ENCODE measurements around the gene FFAR1.
"Not testable (repeated sequence)": the region's sequence is repeated elsewhere in the genome, so short reads cannot be mapped to it uniquely, and the experiment has no call there.

FFAR1 gene

GRCh38 chr19:35373492-35373891 is 25.8 kb downstream of the FFAR1 start:
- ChIA-PET CTCF (no interaction called here), POLR2A (no interaction called here)
- DNase-seq (ENCODE audit: extremely low spot score), result no peak
- TF ChIP-seq PKNOX1 (IDR thresholded peaks at IDR 0.05), result no peak

GRCh38 chr19:35374031-35374430 is 26.3 kb downstream of the FFAR1 start:
- CTCF ChIA-PET; DNase-seq (ENCODE audit: extremely low spot score); POLR2A ChIA-PET: not testable (repeated sequence)

DNA sequence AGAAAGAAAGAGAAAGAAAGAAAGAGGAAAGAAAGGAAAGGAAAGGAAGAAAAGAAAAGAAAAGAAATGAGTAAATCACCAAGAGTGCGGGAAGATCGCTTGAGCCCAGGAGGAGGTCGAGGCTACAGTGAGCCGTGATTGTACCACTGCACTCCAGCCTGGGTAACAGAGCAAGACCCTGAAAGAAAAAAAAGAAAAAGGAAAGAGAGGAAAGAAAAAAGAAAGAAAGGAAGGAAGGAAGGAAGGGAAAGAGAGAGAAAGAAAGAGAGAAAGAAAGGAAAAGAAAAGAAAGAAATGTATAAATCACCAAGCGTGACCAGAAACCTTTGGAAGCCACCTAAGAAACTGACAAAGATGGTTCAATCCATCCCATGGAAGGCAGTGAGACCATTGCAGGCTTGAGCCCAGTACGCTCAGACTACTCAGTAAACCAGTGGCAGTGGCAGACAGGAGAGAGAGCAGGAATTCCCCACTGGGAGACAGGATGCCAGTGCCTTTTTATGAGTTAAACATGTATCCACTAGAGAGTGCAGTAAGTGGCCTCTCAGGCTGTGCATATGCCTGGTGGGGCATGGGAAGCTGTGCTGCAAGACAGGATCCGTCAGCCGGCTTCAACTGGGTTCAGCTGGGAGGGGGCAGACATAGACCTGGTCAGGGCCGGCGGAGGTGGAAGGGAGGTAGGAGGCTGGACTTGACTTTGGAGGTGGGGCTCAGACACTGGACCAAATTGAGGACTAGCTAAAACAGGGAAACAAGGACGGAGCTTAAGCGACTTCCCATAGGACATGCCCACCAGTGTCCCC is 28.0 kb downstream of the FFAR1 start:
- TF ChIP-seq CTBP1 (IDR thresholded peaks at IDR 0.05; ENCODE audit: borderline replicate concordance) (no peak), TARDBP (IDR thresholded peaks at IDR 0.05) (no peak), SUZ12 (IDR thresholded peaks at IDR 0.05) (no peak), BHLHE40 (IDR thresholded peaks at IDR 0.05; ENCODE audit: borderline replicate concordance) (no peak), ARNT (IDR thresholded peaks at IDR 0.05) (no peak), ZNF384 (IDR thresholded peaks at IDR 0.05) (no peak), FOXM1 (IDR thresholded peaks at IDR 0.05; ENCODE audit: borderline replicate concordance) (no peak), SP1 (IDR thresholded peaks at IDR 0.05) (no peak), LEF1 (IDR thresholded peaks at IDR 0.05; ENCODE audit: borderline replicate concordance) (no peak)
- CTCF ChIA-PET, result no interaction called here
- POLR2A ChIA-PET, result no interaction called here
- DNase-seq (ENCODE audit: extremely low spot score), result no peak

DNA sequence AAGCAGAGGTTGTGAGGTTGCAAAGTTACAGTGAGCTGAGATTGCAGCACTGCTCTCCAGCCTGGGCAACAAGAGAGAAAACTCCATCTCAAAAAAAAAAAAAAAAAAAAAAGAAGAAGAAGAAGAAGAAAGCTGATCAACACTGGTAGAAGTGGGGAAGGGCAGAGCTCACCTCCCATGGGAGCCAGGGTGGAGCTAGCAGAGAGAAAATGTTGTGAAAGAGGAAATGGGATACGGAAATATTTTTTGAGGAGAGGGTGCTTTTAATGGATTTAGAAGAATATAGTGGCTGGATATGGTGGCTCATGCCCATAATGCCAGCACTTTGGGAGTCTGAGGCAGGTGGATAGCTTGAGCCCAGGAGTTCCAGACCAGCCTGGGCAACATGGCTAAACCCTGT is 30.0 kb downstream of the FFAR1 start:
- ChIA-PET CTCF (no interaction called here), POLR2A (no interaction called here)
- TF ChIP-seq FOXM1 (IDR thresholded peaks at IDR 0.05; ENCODE audit: borderline replicate concordance) (no peak), ELF4 (IDR thresholded peaks at IDR 0.05) (no peak), CTBP1 (IDR thresholded peaks at IDR 0.05; ENCODE audit: borderline replicate concordance) (no peak), SUZ12 (IDR thresholded peaks at IDR 0.05) (no peak), FOXA1 (IDR thresholded peaks at IDR 0.05) (no peak), TARDBP (IDR thresholded peaks at IDR 0.05) (no peak), L3MBTL2 (conservative IDR thresholded peaks at IDR 0.05) (no peak), HDGF (IDR thresholded peaks at IDR 0.05; ENCODE audit: borderline replicate concordance) (no peak), ZNF384 (IDR thresholded peaks at IDR 0.05) (no peak), ARNT (IDR thresholded peaks at IDR 0.05) (no peak), LEF1 (IDR thresholded peaks at IDR 0.05; ENCODE audit: borderline replicate concordance) (no peak), BHLHE40 (IDR thresholded peaks at IDR 0.05; ENCODE audit: borderline replicate concordance) (no peak), SP1 (IDR thresholded peaks at IDR 0.05) (no peak), PKNOX1 (IDR thresholded peaks at IDR 0.05) (no peak), NFRKB (IDR thresholded peaks at IDR 0.05) (no peak), FOXK2 (IDR thresholded peaks at IDR 0.05) (no peak)
- no peak for DNase-seq (ENCODE audit: extremely low spot score)

GRCh38 chr19:35378356-35378755 is 30.7 kb downstream of the FFAR1 start:
- ChIA-PET CTCF (no interaction called here), POLR2A (no interaction called here)
- DNase-seq (ENCODE audit: extremely low spot score), result no peak
- TF ChIP-seq NFRKB (IDR thresholded peaks at IDR 0.05) (no peak), ZNF384 (IDR thresholded peaks at IDR 0.05) (no peak)

GRCh38 chr19:35379545-35379944 is 31.8 kb downstream of the FFAR1 start:
- CTCF ChIA-PET; POLR2A ChIA-PET; DNase-seq (ENCODE audit: extremely low spot score): not testable (repeated sequence)

DNA sequence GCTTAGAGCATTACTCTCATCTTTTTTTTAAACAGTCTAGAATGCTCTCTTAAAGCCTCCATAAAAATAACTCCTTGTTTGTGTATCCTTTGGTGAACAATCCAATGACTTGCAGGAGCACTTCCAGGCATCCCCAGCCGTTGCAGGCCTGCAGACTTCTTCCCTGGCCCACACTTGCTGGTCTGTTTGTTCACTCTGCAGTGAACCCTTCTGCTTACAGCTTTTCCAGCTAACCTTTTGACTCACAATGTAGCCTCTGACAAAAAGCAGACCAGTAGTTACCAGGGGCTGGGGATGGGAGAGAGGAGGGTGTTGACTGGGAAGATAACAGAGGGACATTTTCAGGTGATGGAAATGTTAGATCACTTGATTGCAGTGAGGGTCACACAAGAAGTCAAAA is 32.3 kb downstream of the FFAR1 start:
- TF ChIP-seq PKNOX1 (IDR thresholded peaks at IDR 0.05) (no peak), ELF4 (IDR thresholded peaks at IDR 0.05) (no peak), ZNF384 (IDR thresholded peaks at IDR 0.05) (no peak), NFRKB (IDR thresholded peaks at IDR 0.05) (no peak), FOXA1 (IDR thresholded peaks at IDR 0.05) (no peak), ARNT (IDR thresholded peaks at IDR 0.05) (no peak), SUZ12 (IDR thresholded peaks at IDR 0.05) (no peak), CTBP1 (IDR thresholded peaks at IDR 0.05; ENCODE audit: borderline replicate concordance) (no peak), L3MBTL2 (conservative IDR thresholded peaks at IDR 0.05) (no peak), FOXM1 (IDR thresholded peaks at IDR 0.05; ENCODE audit: borderline replicate concordance) (no peak), TARDBP (IDR thresholded peaks at IDR 0.05) (no peak), FOXK2 (IDR thresholded peaks at IDR 0.05) (no peak), LEF1 (IDR thresholded peaks at IDR 0.05; ENCODE audit: borderline replicate concordance) (no peak), HDGF (IDR thresholded peaks at IDR 0.05; ENCODE audit: borderline replicate concordance) (no peak), BHLHE40 (IDR thresholded peaks at IDR 0.05; ENCODE audit: borderline replicate concordance) (no peak), SP1 (IDR thresholded peaks at IDR 0.05) (no peak)
- POLR2A ChIA-PET, result no interaction called here
- no peak for DNase-seq (ENCODE audit: extremely low spot score)
- CTCF ChIA-PET, result no interaction called here
